ENCODE measurements around the gene ARVCF. TPM values are rescaled to one million over a fixed set of nuclear protein-coding genes. Genes with fewer than 3 reads are reported as not detected.
A peak's percentile ranks its signal among the peaks of the same experiment; 100 is the strongest.

The ARVCF gene
- total and polyA plus RNA-seq, 9 of the 15 experiments (the other 6 are each of a cell fraction or from before 2014, with no cell fraction given) = 0.03 to 97.4 (median 15.6) TPM

DNA sequence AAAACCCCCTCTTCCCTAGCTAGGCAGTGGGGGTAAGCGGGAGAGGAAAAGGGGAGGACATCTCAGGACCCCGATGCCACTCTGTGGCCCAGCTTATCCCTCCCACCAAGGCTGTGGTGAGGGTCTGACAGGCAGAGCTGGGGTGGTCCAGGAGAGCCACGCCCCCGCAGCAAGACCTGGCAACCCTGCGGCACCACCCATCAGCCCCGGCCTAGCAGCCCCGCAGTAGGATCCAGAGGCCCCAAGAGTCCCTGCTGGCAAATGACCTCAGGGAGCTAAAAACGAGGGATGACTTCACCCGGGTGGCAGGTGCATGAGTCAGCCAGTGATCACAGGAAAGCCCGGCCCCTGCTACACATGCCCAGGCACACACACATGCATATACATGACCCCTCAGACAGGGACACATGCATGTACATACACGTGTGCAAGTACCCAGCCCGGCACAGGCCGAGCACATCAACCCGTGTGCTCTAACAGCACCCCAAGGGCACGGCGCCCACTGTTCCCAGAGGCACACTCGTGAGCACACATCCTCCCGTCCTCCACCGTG, 32.3 kb downstream of the ARVCF start (continued):
- TF ChIP-seq, protein P1, sequence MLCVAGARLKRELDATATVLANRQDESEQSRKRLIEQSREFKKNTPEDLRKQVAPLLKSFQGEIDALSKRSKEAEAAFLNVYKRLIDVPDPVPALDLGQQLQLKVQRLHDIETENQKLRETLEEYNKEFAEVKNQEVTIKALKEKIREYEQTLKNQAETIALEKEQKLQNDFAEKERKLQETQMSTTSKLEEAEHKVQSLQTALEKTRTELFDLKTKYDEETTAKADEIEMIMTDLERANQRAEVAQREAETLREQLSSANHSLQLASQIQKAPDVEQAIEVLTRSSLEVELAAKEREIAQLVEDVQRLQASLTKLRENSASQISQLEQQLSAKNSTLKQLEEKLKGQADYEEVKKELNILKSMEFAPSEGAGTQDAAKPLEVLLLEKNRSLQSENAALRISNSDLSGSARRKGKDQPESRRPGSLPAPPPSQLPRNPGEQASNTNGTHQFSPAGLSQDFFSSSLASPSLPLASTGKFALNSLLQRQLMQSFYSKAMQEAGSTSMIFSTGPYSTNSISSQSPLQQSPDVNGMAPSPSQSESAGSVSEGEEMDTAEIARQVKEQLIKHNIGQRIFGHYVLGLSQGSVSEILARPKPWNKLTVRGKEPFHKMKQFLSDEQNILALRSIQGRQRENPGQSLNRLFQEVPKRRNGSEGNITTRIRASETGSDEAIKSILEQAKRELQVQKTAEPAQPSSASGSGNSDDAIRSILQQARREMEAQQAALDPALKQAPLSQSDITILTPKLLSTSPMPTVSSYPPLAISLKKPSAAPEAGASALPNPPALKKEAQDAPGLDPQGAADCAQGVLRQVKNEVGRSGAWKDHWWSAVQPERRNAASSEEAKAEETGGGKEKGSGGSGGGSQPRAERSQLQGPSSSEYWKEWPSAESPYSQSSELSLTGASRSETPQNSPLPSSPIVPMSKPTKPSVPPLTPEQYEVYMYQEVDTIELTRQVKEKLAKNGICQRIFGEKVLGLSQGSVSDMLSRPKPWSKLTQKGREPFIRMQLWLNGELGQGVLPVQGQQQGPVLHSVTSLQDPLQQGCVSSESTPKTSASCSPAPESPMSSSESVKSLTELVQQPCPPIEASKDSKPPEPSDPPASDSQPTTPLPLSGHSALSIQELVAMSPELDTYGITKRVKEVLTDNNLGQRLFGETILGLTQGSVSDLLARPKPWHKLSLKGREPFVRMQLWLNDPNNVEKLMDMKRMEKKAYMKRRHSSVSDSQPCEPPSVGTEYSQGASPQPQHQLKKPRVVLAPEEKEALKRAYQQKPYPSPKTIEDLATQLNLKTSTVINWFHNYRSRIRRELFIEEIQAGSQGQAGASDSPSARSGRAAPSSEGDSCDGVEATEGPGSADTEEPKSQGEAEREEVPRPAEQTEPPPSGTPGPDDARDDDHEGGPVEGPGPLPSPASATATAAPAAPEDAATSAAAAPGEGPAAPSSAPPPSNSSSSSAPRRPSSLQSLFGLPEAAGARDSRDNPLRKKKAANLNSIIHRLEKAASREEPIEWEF (CRISPR knock-in tag; IDR thresholded peaks at IDR 0.05) = no peak
- TF ChIP-seq STAT5A (IDR thresholded peaks at IDR 0.05; ENCODE audit: borderline replicate concordance, low read length) = no peak
- TF ChIP-seq PTBP1 (IDR thresholded peaks at IDR 0.05; ENCODE audit: low read depth, low read length) = 0 out of 2 replicates have a peak, but pooled peaks have one; percentile 21
- TF ChIP-seq ZNF507 (tag; conservative IDR thresholded peaks at IDR 0.05) = no peak
- TF ChIP-seq IRF2 (CRISPR knock-in tag; IDR thresholded peaks at IDR 0.05) = no peak
- TF ChIP-seq NFRKB (IDR thresholded peaks at IDR 0.05; ENCODE audit: low read depth) = no peak
- TF ChIP-seq, protein P2, sequence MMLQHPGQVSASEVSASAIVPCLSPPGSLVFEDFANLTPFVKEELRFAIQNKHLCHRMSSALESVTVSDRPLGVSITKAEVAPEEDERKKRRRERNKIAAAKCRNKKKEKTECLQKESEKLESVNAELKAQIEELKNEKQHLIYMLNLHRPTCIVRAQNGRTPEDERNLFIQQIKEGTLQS (IDR thresholded peaks at IDR 0.05) = peak; percentile 100
- TF ChIP-seq, protein P2 (CRISPR knock-in tag; conservative IDR thresholded peaks at IDR 0.05) = peak; percentile 99
- TF ChIP-seq, protein P3, sequence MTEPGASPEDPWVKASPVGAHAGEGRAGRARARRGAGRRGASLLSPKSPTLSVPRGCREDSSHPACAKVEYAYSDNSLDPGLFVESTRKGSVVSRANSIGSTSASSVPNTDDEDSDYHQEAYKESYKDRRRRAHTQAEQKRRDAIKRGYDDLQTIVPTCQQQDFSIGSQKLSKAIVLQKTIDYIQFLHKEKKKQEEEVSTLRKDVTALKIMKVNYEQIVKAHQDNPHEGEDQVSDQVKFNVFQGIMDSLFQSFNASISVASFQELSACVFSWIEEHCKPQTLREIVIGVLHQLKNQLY (CRISPR knock-in tag; conservative IDR thresholded peaks at IDR 0.05) = 0 out of 4 replicates have a peak, but pooled peaks of 1 of the 2 experiments have one; percentile 32
- TF ChIP-seq CREM (IDR thresholded peaks at IDR 0.05; ENCODE audit: low read depth) = 0 out of 2 replicates have a peak, but pooled peaks have one; percentile 22
- no peak for TF ChIP-seq ZFP1 (CRISPR knock-in tag; IDR thresholded peaks at IDR 0.05)
- peak; percentile 52; the same call in 1 of the 2 replicates for TF ChIP-seq DPF2 (IDR thresholded peaks at IDR 0.05)
- no peak for TF ChIP-seq MAFG (tag; conservative IDR thresholded peaks at IDR 0.05)
- no peak for TF ChIP-seq ZNF57 (CRISPR knock-in tag; IDR thresholded peaks at IDR 0.05)
- TF ChIP-seq JUND (IDR thresholded peaks at IDR 0.05; ENCODE audit: borderline replicate concordance, low read depth, low read length) = peak; percentile 97
- TF ChIP-seq JUND (tag; IDR thresholded peaks at IDR 0.05; ENCODE audit: borderline replicate concordance, low read depth, low read length) = peak; percentile 93; the same call in 2 of the 3 replicates
- no peak for TF ChIP-seq NFATC3 (IDR thresholded peaks at IDR 0.05)
- TF ChIP-seq ZC3H11A (IDR thresholded peaks at IDR 0.05; ENCODE audit: low read depth, low read length) = no peak
- no peak for TF ChIP-seq ELF1 (tag; IDR thresholded peaks at IDR 0.05)
- TF ChIP-seq CAMTA2 (CRISPR knock-in tag; conservative IDR thresholded peaks at IDR 0.05) = no peak
- TF ChIP-seq SOX6 (IDR thresholded peaks at IDR 0.05) = no peak; the same call in 1 of the 2 replicates
- no peak for TF ChIP-seq NR2C1 (IDR thresholded peaks at IDR 0.05)
- TF ChIP-seq NR2C1 (tag; IDR thresholded peaks at IDR 0.05) = no peak
- TF ChIP-seq ATF1 (CRISPR knock-in tag; IDR thresholded peaks at IDR 0.05) = no peak
- TF ChIP-seq ATF1 (tag; IDR thresholded peaks at IDR 0.05) = 0 out of 2 replicates have a peak, but pooled peaks have one; percentile 7
- TF ChIP-seq ARNT (IDR thresholded peaks at IDR 0.05) = no peak

Data from K562 (cell line).